Trophoblast cell (in vitro differentiated cells and primary cell): ENCODE measurements around the gene RASA2.

Experiments
- DNase-seq, 2 donors: peaks; one replicate each; pipeline ENCODE4 v3.0.0-alpha.2; 2016
- H2AFZ ChIP-seq: 2 replicates; pipeline ENCODE4 v1.6.1; 2013; ENCODE audit warnings: low read length, moderate library complexity, mild to moderate bottlenecking; ENCODE audit not compliant: insufficient read depth, poor library complexity
- H2AK5ac ChIP-seq: 2 replicates; pipeline ENCODE4 v1.6.1; 2013; ENCODE audit warnings: mild to moderate bottlenecking, low read length
- H2BK120ac ChIP-seq: 2 replicates; pipeline ENCODE4 v1.6.1; 2013; ENCODE audit warnings: low read length, mild to moderate bottlenecking, moderate library complexity; ENCODE audit not compliant: insufficient read depth, poor library complexity
- H2BK12ac ChIP-seq: 2 replicates; pipeline ENCODE4 v1.6.1; 2013; ENCODE audit warnings: mild to moderate bottlenecking, low read length, moderate library complexity
- H2BK5ac ChIP-seq: 2 replicates; pipeline ENCODE4 v1.6.1; 2013; ENCODE audit warnings: low read length, low read depth, moderate library complexity, mild to moderate bottlenecking; ENCODE audit not compliant: poor library complexity
- H3K14ac ChIP-seq: 2 replicates; pipeline ENCODE4 v1.6.1; 2013; ENCODE audit warnings: mild to moderate bottlenecking, low read length
- H3K18ac ChIP-seq: 2 replicates; pipeline ENCODE4 v1.6.1; 2013; ENCODE audit warnings: mild to moderate bottlenecking, low read length
- H3K23ac ChIP-seq: 2 replicates; pipeline ENCODE4 v1.6.1; 2013; ENCODE audit warnings: low read length
- H3K27ac ChIP-seq: 2 replicates; pipeline ENCODE4 v1.5.1; 2013; ENCODE audit warnings: low read depth, mild to moderate bottlenecking, inconsistent platforms, low read length, moderate library complexity
- H3K27me3 ChIP-seq: 2 replicates; pipeline ENCODE4 v1.6.1; 2013; ENCODE audit warnings: inconsistent platforms, mild to moderate bottlenecking, low read length, moderate library complexity; ENCODE audit not compliant: insufficient read depth
- H3K36me3 ChIP-seq, 2 experiments: 1 replicate in 1 of 2; 2 replicates in 1 of 2; pipeline ENCODE4 v1.6.1; 2013; ENCODE audit warnings: low read length in 2 of 2, mild to moderate bottlenecking in 2 of 2, moderate library complexity in 1 of 2; ENCODE audit not compliant: insufficient read depth in 2 of 2, control insufficient read depth in 1 of 2
- H3K4ac ChIP-seq: 2 replicates; pipeline ENCODE4 v1.6.1; 2013; ENCODE audit warnings: low read depth, mild to moderate bottlenecking, low read length, moderate library complexity
- H3K4me1 ChIP-seq, 2 experiments: 1 replicate in 1 of 2; 2 replicates in 1 of 2; pipeline ENCODE4 v1.6.1; 2013; ENCODE audit warnings: low read length in 2 of 2, mild to moderate bottlenecking in 2 of 2, moderate library complexity in 1 of 2; ENCODE audit not compliant: insufficient read depth in 2 of 2, control insufficient read depth in 1 of 2
- H3K4me2 ChIP-seq: 2 replicates; pipeline ENCODE4 v1.6.1; 2013; ENCODE audit warnings: inconsistent platforms, mild to moderate bottlenecking, low read length, moderate library complexity
- H3K4me3 ChIP-seq: 2 replicates; pipeline ENCODE4 v1.5.1; 2013; ENCODE audit warnings: mild to moderate bottlenecking, low read depth, low read length, inconsistent platforms
- H3K79me1 ChIP-seq: one replicate; pipeline ENCODE4 v1.6.1; 2013; ENCODE audit warnings: low read length
- H3K79me2 ChIP-seq: 2 replicates; pipeline ENCODE4 v1.6.1; 2013; ENCODE audit warnings: low read length, mild to moderate bottlenecking; ENCODE audit not compliant: control insufficient read depth, insufficient read depth, poor library complexity
- H3K9ac ChIP-seq: 2 replicates; pipeline ENCODE4 v1.6.1; 2013; ENCODE audit warnings: mild to moderate bottlenecking, low read length
- H3K9me3 ChIP-seq: 2 replicates; pipeline ENCODE4 v1.6.1; 2013; ENCODE audit warnings: low read depth, mild to moderate bottlenecking, control low read depth, inconsistent platforms, low read length; ENCODE audit not compliant: insufficient read depth
- H4K12ac ChIP-seq: 2 replicates; pipeline ENCODE4 v1.6.1; 2013; ENCODE audit warnings: low read depth, mild to moderate bottlenecking, low read length, moderate library complexity
- H4K8ac ChIP-seq: 2 replicates; pipeline ENCODE4 v1.6.1; 2013; ENCODE audit warnings: low read depth, mild to moderate bottlenecking, low read length, moderate library complexity
- H4K91ac ChIP-seq: one replicate; pipeline ENCODE4 v1.6.1; 2013; ENCODE audit warnings: low read depth, mild to moderate bottlenecking, low read length, moderate library complexity
- WGBS: extraction: QIAGEN DNeasy Blood & Tissue Kit; methylation state at CpG from one replicate; pipeline ENCODE4 v1.1.7; 2013; ENCODE audit warnings: missing lambda C conversion rate; ENCODE audit not compliant: insufficient read length, insufficient coverage; ENCODE audit errors: extremely low coverage; 5-methylcytosine and 5-hydroxymethylcytosine counted together

Gene RASA2

GRCh38 chr3:141528800-141529199 lies 42.0 kb downstream of the RASA2 start:
- no peaks in the 10 kb centered on the region for H3K27me3 ChIP-seq
- no peaks in the 10 kb centered on the region for H3K79me2 ChIP-seq
- no peak overlapping the region for H2AFZ ChIP-seq
- no peak overlapping the region for H3K27ac ChIP-seq
- H3K36me3 ChIP-seq: no peaks in the 10 kb centered on the region
- H2BK5ac ChIP-seq: no peak overlapping the region
- no peak overlapping the region for H3K14ac ChIP-seq
- H2BK120ac ChIP-seq: no peak overlapping the region
- H2BK12ac ChIP-seq: no peak overlapping the region
- H3K4ac ChIP-seq: no peak overlapping the region
- no peak overlapping the region for H4K91ac ChIP-seq
- no peak overlapping the region for H3K18ac ChIP-seq
- DNase-seq: no peak
- no peak overlapping the region for H2AK5ac ChIP-seq
- H3K4me1 ChIP-seq: no peaks in the 10 kb centered on the region
- H4K12ac ChIP-seq: no peak overlapping the region
- H4K8ac ChIP-seq: no peak overlapping the region
- no peak overlapping the region for H3K4me3 ChIP-seq
- H3K79me1 ChIP-seq: no peaks in the 10 kb centered on the region
- H3K23ac ChIP-seq: no peak overlapping the region
- no peak overlapping the region for H3K4me2 ChIP-seq
- WGBS: no CpG with 5 or more reads among the region's 1 CpG
- H3K9me3 ChIP-seq: no peaks in the 10 kb centered on the region
- no peak overlapping the region for H3K9ac ChIP-seq

DNA sequence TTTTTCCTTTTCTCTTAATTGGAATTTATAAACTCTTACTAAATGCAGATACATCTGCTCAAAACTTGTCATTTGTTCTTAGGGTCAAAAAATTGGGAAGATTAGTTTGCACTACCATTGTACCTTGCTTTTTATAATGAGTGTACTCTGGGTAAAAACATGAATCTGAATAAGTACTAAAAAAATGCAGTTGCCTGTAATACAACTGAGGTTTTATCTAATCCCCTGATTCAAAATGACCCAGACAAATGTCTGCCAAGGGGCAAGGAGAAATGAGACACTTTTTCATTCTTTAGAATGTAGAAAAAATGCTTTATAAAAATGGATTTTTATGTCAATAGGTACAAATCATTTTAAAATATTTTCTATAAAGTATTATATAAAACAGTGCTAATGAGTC lies 42.4 kb downstream of the RASA2 start:
- no peak overlapping the region for H3K4me3 ChIP-seq
- H3K4me2 ChIP-seq: no peak overlapping the region
- H4K12ac ChIP-seq: no peak overlapping the region

DNA sequence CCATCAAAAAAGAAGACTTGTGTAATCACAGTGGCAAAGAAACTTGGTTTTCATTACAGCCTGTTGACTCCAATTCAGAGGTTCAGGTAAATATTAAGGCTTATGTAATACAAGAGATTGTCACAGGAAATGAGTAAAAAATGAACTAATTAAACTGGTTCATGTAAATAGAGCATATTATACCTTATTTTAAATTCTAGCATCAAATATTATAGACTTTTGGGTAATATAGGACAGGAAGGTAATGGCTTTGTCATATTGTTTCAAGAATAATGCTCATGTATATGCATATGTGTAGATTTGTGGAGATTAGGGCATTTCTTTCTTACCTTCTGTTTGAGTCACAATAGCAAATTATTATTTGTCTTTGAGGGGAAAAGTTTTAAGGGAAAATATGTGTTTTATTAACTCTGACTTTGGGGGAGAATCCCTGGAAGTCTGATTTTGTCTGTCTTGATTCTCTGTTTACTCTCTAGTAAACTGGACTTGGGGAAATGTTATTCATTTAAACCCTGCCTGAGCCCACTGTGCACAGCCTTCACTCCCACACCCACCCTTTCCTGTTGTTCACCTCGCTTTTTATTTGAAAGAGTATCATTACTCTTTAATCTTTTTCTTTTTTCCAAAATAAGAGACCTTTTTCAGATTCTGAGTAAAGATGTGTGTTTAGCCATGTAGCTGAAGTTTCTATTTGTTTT lies 43.0 kb downstream of the RASA2 start:
- Histone ChIP-seq H4K8ac (no peak overlapping the region), H3K18ac (no peak overlapping the region), H3K23ac (no peak overlapping the region), H3K14ac (no peak overlapping the region), H3K27me3 (no peaks in the 10 kb centered on the region), H2AFZ (no peak overlapping the region), H3K4me2 (no peak overlapping the region), H2BK5ac (no peak overlapping the region), H3K79me2 (no peaks in the 10 kb centered on the region), H2AK5ac (no peak overlapping the region), H4K91ac (no peak overlapping the region), H4K12ac (no peak overlapping the region), H3K9ac (no peak overlapping the region), H2BK120ac (no peak overlapping the region), H3K4me1 (no peaks in the 10 kb centered on the region), H3K4me3 (no peak overlapping the region), H3K9me3 (no peaks in the 10 kb centered on the region), H3K4ac (no peak overlapping the region), H3K27ac (no peak overlapping the region), H2BK12ac (no peak overlapping the region), H3K36me3 (no peaks in the 10 kb centered on the region), H3K79me1 (no peaks in the 10 kb centered on the region)
- DNase-seq: no peak
- WGBS: no CpG with 5 or more reads among the region's 1 CpG

More for the DNA sequence above, 42.4 kb downstream of the RASA2 start:
- Histone ChIP-seq H3K4ac (no peak overlapping the region), H3K27ac (no peak overlapping the region), H3K27me3 (no peaks in the 10 kb centered on the region), H2BK120ac (no peak overlapping the region), H3K23ac (no peak overlapping the region), H3K14ac (no peak overlapping the region), H3K79me2 (no peaks in the 10 kb centered on the region), H2AFZ (no peak overlapping the region), H3K4me1 (no peaks in the 10 kb centered on the region), H2BK5ac (no peak overlapping the region), H3K9me3 (no peaks in the 10 kb centered on the region), H2BK12ac (no peak overlapping the region), H3K36me3 (no peaks in the 10 kb centered on the region), H4K91ac (no peak overlapping the region), H2AK5ac (no peak overlapping the region), H3K9ac (no peak overlapping the region), H3K18ac (no peak overlapping the region), H4K8ac (no peak overlapping the region), H3K79me1 (no peaks in the 10 kb centered on the region)
- no peak for DNase-seq

GRCh38 chr3:141530415-141530768 lies 43.6 kb downstream of the RASA2 start:
- H4K12ac ChIP-seq: no peak overlapping the region
- no peak overlapping the region for H3K14ac ChIP-seq
- DNase-seq: peak in 1 of 2 donors; percentile 33
- no peak overlapping the region for H3K23ac ChIP-seq
- H3K79me1 ChIP-seq: no peaks in the 10 kb centered on the region
- no peak overlapping the region for H2AK5ac ChIP-seq
- H4K8ac ChIP-seq: no peak overlapping the region
- H3K4ac ChIP-seq: no peak overlapping the region
- no peak overlapping the region for H3K18ac ChIP-seq
- H2BK12ac ChIP-seq: no peak overlapping the region
- no peak overlapping the region for H2AFZ ChIP-seq
- H3K27me3 ChIP-seq: no peaks in the 10 kb centered on the region
- peaks cover 0 to under 1% of the 10 kb centered on the region in 2 experiments for H3K36me3 ChIP-seq
- no peak overlapping the region for H3K4me2 ChIP-seq
- H3K9me3 ChIP-seq: no peaks in the 10 kb centered on the region
- no peak overlapping the region for H3K4me3 ChIP-seq
- H3K27ac ChIP-seq: no peak overlapping the region
- H2BK120ac ChIP-seq: no peak overlapping the region
- no peaks in the 10 kb centered on the region for H3K4me1 ChIP-seq
- H3K9ac ChIP-seq: no peak overlapping the region
- H4K91ac ChIP-seq: no peak overlapping the region
- no peak overlapping the region for H2BK5ac ChIP-seq
- no peaks in the 10 kb centered on the region for H3K79me2 ChIP-seq
- no CpG with 5 or more reads among the region's 1 CpG for WGBS
